RWPE2 (cell line): ENCODE results near the gene GSS.

Experiments used
- ATAC-seq: fragments of 200-7000 bp; cut with Tn5 transposase; 3 replicates; pipeline ENCODE4 v1.9.1; 2021; ENCODE audit warnings: low read depth
- DNase-seq: peaks from one replicate; pipeline ENCODE4 v3.0.0-alpha.2; 2020; ENCODE audit warnings: low spot score
- H3K27ac ChIP-seq: fragments of 450-650 bp; 2 replicates; pipeline ENCODE4 v1.5.1; 2017; ENCODE audit warnings: mild to moderate bottlenecking; ENCODE audit not compliant: poor library complexity, severe bottlenecking
- H3K27me3 ChIP-seq: fragments of 250-450 bp; sonication (Bioruptor Pico); 2 replicates; pipeline ENCODE4 v1.5.1; 2021; ENCODE audit warnings: mild to moderate bottlenecking, moderate library complexity; ENCODE audit not compliant: insufficient read depth, poor library complexity, severe bottlenecking
- H3K36me3 ChIP-seq: fragments of 250-450 bp; sonication (Bioruptor Pico); 2 replicates; pipeline ENCODE4 v1.5.1; 2020; ENCODE audit warnings: low read depth, mild to moderate bottlenecking, moderate library complexity
- H3K4me1 ChIP-seq: fragments of 250-450 bp; sonication (Bioruptor Pico); 2 replicates; pipeline ENCODE4 v1.5.1; 2021; ENCODE audit warnings: mild to moderate bottlenecking, moderate library complexity; ENCODE audit not compliant: insufficient read depth, poor library complexity, severe bottlenecking
- H3K4me3 ChIP-seq: fragments of 250-450 bp; sonication (Bioruptor Pico); 2 replicates; pipeline ENCODE4 v1.5.1; 2021; ENCODE audit warnings: mild to moderate bottlenecking, moderate library complexity; ENCODE audit not compliant: severe bottlenecking
- H3K9me3 ChIP-seq: fragments of 250-450 bp; sonication (Bioruptor Pico); 2 replicates; pipeline ENCODE4 v1.5.1; 2021; ENCODE audit warnings: mild to moderate bottlenecking, moderate library complexity; ENCODE audit not compliant: severe bottlenecking
- CTCF ChIP-seq: fragments of 450-650 bp; IDR thresholded peaks from one replicate; pipeline ENCODE4 v1.5.1; 2017; ENCODE audit warnings: mild to moderate bottlenecking, moderate library complexity; ENCODE audit not compliant: poor library complexity, severe bottlenecking

GSS gene

GRCh38 chr20:34996243-34997028 is 40.8 kb upstream of the GSS start:
- no peak for ATAC-seq
- H3K27me3 ChIP-seq: no peaks in the 10 kb centered on the region
- peaks cover 26% of the 10 kb centered on the region for H3K36me3 ChIP-seq
- H3K9me3 ChIP-seq: no peaks in the 10 kb centered on the region
- TF ChIP-seq CTCF: no peak
- H3K4me1 ChIP-seq: no peaks in the 10 kb centered on the region
- H3K4me3 ChIP-seq: no peak overlapping the region
- H3K27ac ChIP-seq: no peak overlapping the region
- DNase-seq: no peak

GRCh38 chr20:34995696-34996095 is 40.1 kb upstream of the GSS start:
- H3K9me3 ChIP-seq: no peaks in the 10 kb centered on the region
- H3K36me3 ChIP-seq: peaks cover 18% of the 10 kb centered on the region
- H3K4me3 ChIP-seq: no peak overlapping the region
- H3K27ac ChIP-seq: no peak overlapping the region
- H3K27me3 ChIP-seq: no peaks in the 10 kb centered on the region
- no peaks in the 10 kb centered on the region for H3K4me1 ChIP-seq
- DNase-seq (no peak), ATAC-seq (no peak)
- no peak for TF ChIP-seq CTCF

GRCh38 chr20:34995192-34995591 is 39.6 kb upstream of the GSS start:
- Histone ChIP-seq H3K4me3 (no peak overlapping the region), H3K27me3 (no peaks in the 10 kb centered on the region), H3K9me3 (no peaks in the 10 kb centered on the region), H3K4me1 (no peaks in the 10 kb centered on the region), H3K36me3 (peaks cover 15% of the 10 kb centered on the region; the same call in 1 of the 2 replicates), H3K27ac (no peak overlapping the region)
- ATAC-seq: no peak
- DNase-seq: no peak
- TF ChIP-seq CTCF: no peak

DNA sequence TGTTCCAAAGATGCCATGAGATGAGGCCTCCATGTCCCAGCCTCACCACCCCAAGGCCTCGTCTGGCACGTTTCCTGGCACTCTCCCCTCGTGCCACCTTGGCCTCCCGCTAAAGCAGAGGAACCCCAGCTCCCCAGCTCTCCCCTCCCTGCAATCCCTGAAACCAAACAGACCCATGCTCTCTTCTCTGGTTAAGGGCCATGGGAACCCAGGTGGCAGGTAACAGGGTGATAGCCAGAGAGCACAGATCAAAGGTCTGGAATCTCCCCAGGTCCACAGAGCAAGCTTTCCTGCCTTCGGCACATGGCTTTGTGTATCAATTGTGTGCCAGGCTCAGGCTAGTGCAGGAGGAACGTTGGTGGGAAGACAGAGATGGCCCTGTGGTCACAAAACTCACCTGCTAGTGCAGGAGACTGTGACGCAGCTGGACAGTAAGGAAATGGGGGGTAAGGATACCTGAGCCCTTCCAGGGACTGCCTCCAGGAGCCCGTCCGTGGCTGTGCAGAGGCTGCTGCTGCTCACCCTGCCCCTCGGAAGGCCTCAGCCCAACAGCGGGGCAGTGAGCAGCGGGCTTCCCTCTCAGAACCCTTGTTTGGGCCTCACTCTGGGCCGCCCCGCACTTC is 39.0 kb upstream of the GSS start:
- H3K27ac ChIP-seq: no peak overlapping the region
- H3K4me3 ChIP-seq: no peak overlapping the region
- no peak for DNase-seq
- peaks cover 9% of the 10 kb centered on the region; the same call in 1 of the 2 replicates for H3K36me3 ChIP-seq
- H3K9me3 ChIP-seq: no peaks in the 10 kb centered on the region
- 0 out of 3 replicates have a peak, but pooled peaks have one; percentile 1 for ATAC-seq
- H3K4me1 ChIP-seq: no peaks in the 10 kb centered on the region
- H3K27me3 ChIP-seq: no peaks in the 10 kb centered on the region
- no peak for TF ChIP-seq CTCF
